Testis (tissue), 2 donors: Measurements from ENCODE around the gene ABL1.

Source experiments
- POLR2A ChIP-seq: fragments of 450-650 bp; IDR thresholded peaks from one replicate; pipeline ENCODE4 v1.6.1; 2017; ENCODE audit warnings: antibody characterized with exemption, mild to moderate bottlenecking, moderate library complexity
- TF ChIP-seq, protein P1 (sequence below), 3 experiments: fragments of 450-650 bp in 2 of 3; fragments of 200-600 bp in 1 of 3; sonication (generic) in 1 of 3; IDR thresholded peaks; one replicate each; pipeline ENCODE4 v1.5.1; 2016 to 2019; ENCODE audit warnings: antibody characterized with exemption in 3 of 3, mild to moderate bottlenecking in 2 of 3, moderate library complexity in 1 of 3

- TF ChIP-seq, protein P1, sequence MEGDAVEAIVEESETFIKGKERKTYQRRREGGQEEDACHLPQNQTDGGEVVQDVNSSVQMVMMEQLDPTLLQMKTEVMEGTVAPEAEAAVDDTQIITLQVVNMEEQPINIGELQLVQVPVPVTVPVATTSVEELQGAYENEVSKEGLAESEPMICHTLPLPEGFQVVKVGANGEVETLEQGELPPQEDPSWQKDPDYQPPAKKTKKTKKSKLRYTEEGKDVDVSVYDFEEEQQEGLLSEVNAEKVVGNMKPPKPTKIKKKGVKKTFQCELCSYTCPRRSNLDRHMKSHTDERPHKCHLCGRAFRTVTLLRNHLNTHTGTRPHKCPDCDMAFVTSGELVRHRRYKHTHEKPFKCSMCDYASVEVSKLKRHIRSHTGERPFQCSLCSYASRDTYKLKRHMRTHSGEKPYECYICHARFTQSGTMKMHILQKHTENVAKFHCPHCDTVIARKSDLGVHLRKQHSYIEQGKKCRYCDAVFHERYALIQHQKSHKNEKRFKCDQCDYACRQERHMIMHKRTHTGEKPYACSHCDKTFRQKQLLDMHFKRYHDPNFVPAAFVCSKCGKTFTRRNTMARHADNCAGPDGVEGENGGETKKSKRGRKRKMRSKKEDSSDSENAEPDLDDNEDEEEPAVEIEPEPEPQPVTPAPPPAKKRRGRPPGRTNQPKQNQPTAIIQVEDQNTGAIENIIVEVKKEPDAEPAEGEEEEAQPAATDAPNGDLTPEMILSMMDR (IDR thresholded peaks at IDR 0.05), result no peak
- TF ChIP-seq POLR2A, result no peak
These were observed 1.7 kb upstream of the ABL1 start for GRCh38 chr9:130833031-130833990.
